GM12878 (cell line): ENCODE results near the gene MPRIP.

Experiments used
- CREM ChIP-seq: IDR thresholded peaks from 2 replicates; pipeline ENCODE4 v1.6.1; 2014; ENCODE audit warnings: antibody characterized with exemption, low read depth
- GATAD2B ChIP-seq: fragments of 450-650 bp; conservative IDR thresholded peaks from 2 replicates; pipeline ENCODE4 v1.6.1; 2017; ENCODE audit warnings: low read depth, mild to moderate bottlenecking, moderate library complexity
- PAX5 ChIP-seq: IDR thresholded peaks from 2 replicates; pipeline ENCODE4 v1.6.1; 2011; ENCODE audit warnings: low read depth, low read length, borderline replicate concordance
- ZBTB33 ChIP-seq: fragments of 450-650 bp; IDR thresholded peaks from 2 replicates; pipeline ENCODE4 v1.6.1; 2017; ENCODE audit warnings: mild to moderate bottlenecking
- TF ChIP-seq, protein P1 (sequence below): IDR thresholded peaks from 2 replicates; pipeline ENCODE4 v1.6.1; 2012; ENCODE audit warnings: low read depth, low read length, improper control_type of control experiment

GRCh38 chr17:17201271-17201670 lies 159.0 kb downstream of the MPRIP start:
- TF ChIP-seq PAX5 (no peak), GATAD2B (no peak), CREM (no peak), ZBTB33 (no peak)
- TF ChIP-seq, protein P1, sequence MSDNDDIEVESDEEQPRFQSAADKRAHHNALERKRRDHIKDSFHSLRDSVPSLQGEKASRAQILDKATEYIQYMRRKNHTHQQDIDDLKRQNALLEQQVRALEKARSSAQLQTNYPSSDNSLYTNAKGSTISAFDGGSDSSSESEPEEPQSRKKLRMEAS: no peak
